Mesendoderm (in vitro differentiated cells): ENCODE results near the gene ALPL.

Experiments
- DNase-seq: peaks from one replicate; pipeline ENCODE4 v3.0.0; 2013
- H2AK5ac ChIP-seq: 2 replicates; pipeline ENCODE4 v1.6.1; 2013; ENCODE audit warnings: low read length, inconsistent platforms
- H2BK120ac ChIP-seq: 2 replicates; pipeline ENCODE4 v1.6.1; 2013; ENCODE audit warnings: low read depth, mild to moderate bottlenecking, low read length, moderate library complexity, mixed read lengths
- H2BK15ac ChIP-seq: replicated peaks from 2 replicates; pipeline ENCODE4 v1.6.1; 2013; ENCODE audit warnings: low read depth, mild to moderate bottlenecking, moderate library complexity
- H2BK5ac ChIP-seq: 2 replicates; pipeline ENCODE4 v1.6.1; 2013; ENCODE audit warnings: low read length, inconsistent platforms
- H3K18ac ChIP-seq: 2 replicates; pipeline ENCODE4 v1.6.1; 2013; ENCODE audit warnings: mild to moderate bottlenecking, low read length, mixed read lengths
- H3K23ac ChIP-seq: one replicate; pipeline ENCODE4 v1.6.1; 2013; ENCODE audit warnings: low read length
- H3K27ac ChIP-seq: 2 replicates; pipeline ENCODE4 v1.5.1; 2013; ENCODE audit warnings: low read depth, mild to moderate bottlenecking, inconsistent platforms, low read length, moderate library complexity
- H3K27me3 ChIP-seq: 2 replicates; pipeline ENCODE4 v1.6.1; 2013; ENCODE audit warnings: low read length, control low read depth, mild to moderate bottlenecking, inconsistent platforms; ENCODE audit not compliant: insufficient read depth, poor library complexity
- H3K36me3 ChIP-seq: 2 replicates; pipeline ENCODE4 v1.6.1; 2013; ENCODE audit warnings: low read length, inconsistent platforms; ENCODE audit not compliant: control insufficient read depth, insufficient read depth
- H3K4ac ChIP-seq: one replicate; pipeline ENCODE4 v1.6.1; 2013; ENCODE audit warnings: low read depth, mild to moderate bottlenecking, low read length, moderate library complexity
- H3K4me1 ChIP-seq: 2 replicates; pipeline ENCODE4 v1.6.1; 2013; ENCODE audit warnings: low read depth, low read length, inconsistent platforms; ENCODE audit not compliant: control insufficient read depth
- H3K4me2 ChIP-seq: 2 replicates; pipeline ENCODE4 v1.6.1; 2013; ENCODE audit warnings: low read length
- H3K4me3 ChIP-seq: 2 replicates; pipeline ENCODE4 v1.5.1; 2013; ENCODE audit warnings: mild to moderate bottlenecking, low read length
- H3K56ac ChIP-seq: one replicate; pipeline ENCODE4 v1.6.1; 2013; ENCODE audit warnings: low read length
- H3K79me1 ChIP-seq: 2 replicates; pipeline ENCODE4 v1.6.1; 2013; ENCODE audit warnings: low read length, inconsistent platforms
- H3K79me2 ChIP-seq: 2 replicates; pipeline ENCODE4 v1.6.1; 2013; ENCODE audit warnings: mild to moderate bottlenecking, low read length; ENCODE audit not compliant: control insufficient read depth, insufficient read depth
- H3K9ac ChIP-seq: 2 replicates; pipeline ENCODE4 v1.6.1; 2013; ENCODE audit warnings: low read length, inconsistent platforms
- H4K5ac ChIP-seq: one replicate; pipeline ENCODE4 v1.6.1; 2013; ENCODE audit warnings: low read length
- H4K8ac ChIP-seq: one replicate; pipeline ENCODE4 v1.6.1; 2013; ENCODE audit warnings: low read depth, mild to moderate bottlenecking, control low read depth, low read length, moderate library complexity
- WGBS: extraction: QIAGEN DNeasy Blood & Tissue Kit; methylation state at CpG from one replicate; pipeline ENCODE4 v1.1.7; 2013; ENCODE audit warnings: low lambda C conversion rate, missing lambda C conversion rate; ENCODE audit not compliant: insufficient coverage; ENCODE audit errors: extremely low coverage; 5-methylcytosine and 5-hydroxymethylcytosine counted together

ALPL gene

GRCh38 chr1:21570885-21571284 is 61.7 kb downstream of the ALPL start:
- H3K18ac ChIP-seq = no peak overlapping the region
- WGBS = no CpG with 5 or more reads among the region's 4 CpGs
- no peaks in the 10 kb centered on the region for H3K27me3 ChIP-seq

GRCh38 chr1:21572221-21572620 is 63.0 kb downstream of the ALPL start:
- H2AK5ac ChIP-seq = no peak overlapping the region
- H3K4me3 ChIP-seq = no peak overlapping the region
- no peaks in the 10 kb centered on the region for H3K36me3 ChIP-seq
- no peak overlapping the region for H2BK5ac ChIP-seq
- no peak overlapping the region for H4K5ac ChIP-seq
- DNase-seq = no peak
- peaks cover 2% of the 10 kb centered on the region for H3K4me1 ChIP-seq
- WGBS = no CpG with 5 or more reads among the region's 6 CpGs
- no peaks in the 10 kb centered on the region for H3K79me1 ChIP-seq
- H3K27ac ChIP-seq = no peak overlapping the region
- H3K56ac ChIP-seq = no peak overlapping the region
- no peaks in the 10 kb centered on the region for H3K79me2 ChIP-seq
- H2BK15ac ChIP-seq = no peak overlapping the region
- no peak overlapping the region for H3K23ac ChIP-seq
- no peak overlapping the region for H3K9ac ChIP-seq
- no peaks in the 10 kb centered on the region for H3K27me3 ChIP-seq
- H4K8ac ChIP-seq = no peak overlapping the region
- H3K4ac ChIP-seq = no peak overlapping the region
- no peak overlapping the region for H3K18ac ChIP-seq
- no peak overlapping the region for H3K4me2 ChIP-seq
- H2BK120ac ChIP-seq = no peak overlapping the region

More at GRCh38 chr1:21570885-21571284, 61.7 kb downstream of the ALPL start:
- DNase-seq = no peak
- Histone ChIP-seq H3K79me2 (no peaks in the 10 kb centered on the region), H2BK5ac (no peak overlapping the region), H4K8ac (no peak overlapping the region), H3K4me2 (no peak overlapping the region), H3K4me3 (no peak overlapping the region), H3K4me1 (peaks cover 2% of the 10 kb centered on the region), H2AK5ac (no peak overlapping the region), H3K4ac (no peak overlapping the region), H2BK120ac (no peak overlapping the region), H3K9ac (no peak overlapping the region), H3K56ac (no peak overlapping the region), H4K5ac (no peak overlapping the region), H3K79me1 (no peaks in the 10 kb centered on the region), H3K23ac (no peak overlapping the region), H3K27ac (no peak overlapping the region), H2BK15ac (no peak overlapping the region), H3K36me3 (no peaks in the 10 kb centered on the region)

GRCh38 chr1:21572735-21573277 is 63.6 kb downstream of the ALPL start:
- H3K79me2 ChIP-seq = no peaks in the 10 kb centered on the region
- no peak overlapping the region for H4K8ac ChIP-seq
- no peak overlapping the region for H3K4ac ChIP-seq
- no peak overlapping the region for H4K5ac ChIP-seq
- no peak overlapping the region for H2BK15ac ChIP-seq
- no peak overlapping the region for H3K23ac ChIP-seq
- WGBS = no CpG with 5 or more reads among the region's 13 CpGs
- H3K79me1 ChIP-seq = no peaks in the 10 kb centered on the region
- H3K4me3 ChIP-seq = no peak overlapping the region
- no peak overlapping the region for H3K4me2 ChIP-seq
- no peak overlapping the region for H2AK5ac ChIP-seq
- DNase-seq = no peak
- no peaks in the 10 kb centered on the region for H3K27me3 ChIP-seq
- no peak overlapping the region for H3K56ac ChIP-seq
- H3K36me3 ChIP-seq = no peaks in the 10 kb centered on the region
- no peak overlapping the region for H3K27ac ChIP-seq
- H2BK120ac ChIP-seq = no peak overlapping the region
- H3K9ac ChIP-seq = no peak overlapping the region
- no peak overlapping the region for H2BK5ac ChIP-seq
- H3K4me1 ChIP-seq = peaks cover 2% of the 10 kb centered on the region
- H3K18ac ChIP-seq = no peak overlapping the region

GRCh38 chr1:21573475-21573874 is 64.3 kb downstream of the ALPL start:
- no peak overlapping the region for H3K4ac ChIP-seq
- no peak overlapping the region for H2BK5ac ChIP-seq
- no peak overlapping the region for H2AK5ac ChIP-seq
- H3K79me2 ChIP-seq = no peaks in the 10 kb centered on the region
- H2BK15ac ChIP-seq = no peak overlapping the region
- H3K18ac ChIP-seq = no peak overlapping the region
- H3K4me1 ChIP-seq = peaks cover 2% of the 10 kb centered on the region
- H3K9ac ChIP-seq = no peak overlapping the region
- WGBS = no CpG with 5 or more reads among the region's 11 CpGs
- peak overlapping the region; percentile 37 for H3K56ac ChIP-seq
- no peak overlapping the region for H3K23ac ChIP-seq
- no peaks in the 10 kb centered on the region for H3K36me3 ChIP-seq
- no peak overlapping the region for H4K8ac ChIP-seq
- H2BK120ac ChIP-seq = no peak overlapping the region
- no peak overlapping the region for H3K4me2 ChIP-seq
- H3K79me1 ChIP-seq = no peaks in the 10 kb centered on the region
- no peak overlapping the region for H3K27ac ChIP-seq
- H3K4me3 ChIP-seq = no peak overlapping the region
- no peak for DNase-seq
- H3K27me3 ChIP-seq = no peaks in the 10 kb centered on the region
- no peak overlapping the region for H4K5ac ChIP-seq

GRCh38 chr1:21573971-21574465 is 64.8 kb downstream of the ALPL start:
- no peak overlapping the region for H3K4me3 ChIP-seq
- no peak overlapping the region for H2BK15ac ChIP-seq
- H3K27ac ChIP-seq = no peak overlapping the region
- no peaks in the 10 kb centered on the region for H3K79me1 ChIP-seq
- H3K36me3 ChIP-seq = no peaks in the 10 kb centered on the region
- no peak overlapping the region for H3K18ac ChIP-seq
- H3K56ac ChIP-seq = peak overlapping the region; percentile 76
- no peak overlapping the region for H4K5ac ChIP-seq
- no peak overlapping the region for H3K4ac ChIP-seq
- H3K4me1 ChIP-seq = peaks cover 2% of the 10 kb centered on the region
- no peaks in the 10 kb centered on the region for H3K79me2 ChIP-seq
- H4K8ac ChIP-seq = no peak overlapping the region
- H3K4me2 ChIP-seq = no peak overlapping the region
- no peaks in the 10 kb centered on the region for H3K27me3 ChIP-seq
- H3K23ac ChIP-seq = no peak overlapping the region
- H3K9ac ChIP-seq = peak overlapping the region; percentile 49
- no peak overlapping the region for H2BK5ac ChIP-seq
- H2AK5ac ChIP-seq = no peak overlapping the region
- H2BK120ac ChIP-seq = no peak overlapping the region
- WGBS = no CpG with 5 or more reads among the region's 11 CpGs
- peak; percentile 89 for DNase-seq
